Colon (tissue), 2 donors: ENCODE data around the gene AFAP1L2.
A peak's percentile ranks its signal among the peaks of the same experiment; 100 is the strongest.

Experiments
- FAIRE-seq: peaks from 2 replicates; lab custom pipeline; 2012; peaks lifted over from hg19 to GRCh38; lab: Jason Lieb, UNC
- donor health status: control.
- donor health status: control.

Gene AFAP1L2

GRCh38 chr10:114271075-114271778, 133.1 kb downstream of the AFAP1L2 start:
- FAIRE-seq, result no peak

- no peak for FAIRE-seq
Observed at GRCh38 chr10:114266521-114266920, 137.8 kb downstream of the AFAP1L2 start.

- no peak for FAIRE-seq
Observed at GRCh38 chr10:114265392-114266053, 138.8 kb downstream of the AFAP1L2 start.

GRCh38 chr10:114262496-114262895, 141.8 kb downstream of the AFAP1L2 start:
- no peak for FAIRE-seq

GRCh38 chr10:114261076-114261475, 143.2 kb downstream of the AFAP1L2 start:
- FAIRE-seq, result no peak

- no peak for FAIRE-seq
Observed at GRCh38 chr10:114260366-114260765, 143.9 kb downstream of the AFAP1L2 start.

GRCh38 chr10:114259824-114260223, 144.5 kb downstream of the AFAP1L2 start:
- no peak for FAIRE-seq

- peak; percentile 58 for FAIRE-seq
Observed at GRCh38 chr10:114258274-114258840, 145.9 kb downstream of the AFAP1L2 start.

GRCh38 chr10:114257498-114257897, 146.8 kb downstream of the AFAP1L2 start:
- FAIRE-seq, result no peak

- FAIRE-seq, result no peak
Observed at GRCh38 chr10:114256822-114257221, 147.5 kb downstream of the AFAP1L2 start.

- no peak for FAIRE-seq
Observed at GRCh38 chr10:114256008-114256765, 148.1 kb downstream of the AFAP1L2 start.

- FAIRE-seq, result no peak
Observed at GRCh38 chr10:114255227-114255626, 149.1 kb downstream of the AFAP1L2 start.

GRCh38 chr10:114252883-114253282, 151.4 kb downstream of the AFAP1L2 start:
- no peak for FAIRE-seq

- no peak for FAIRE-seq
Observed at GRCh38 chr10:114252092-114252491, 152.2 kb downstream of the AFAP1L2 start.

- FAIRE-seq, result no peak
Observed at GRCh38 chr10:114250716-114251115, 153.6 kb downstream of the AFAP1L2 start.

- FAIRE-seq, result no peak
Observed at GRCh38 chr10:114250236-114250635, 154.1 kb downstream of the AFAP1L2 start.

- no peak for FAIRE-seq
Observed at GRCh38 chr10:114246679-114247305, 157.5 kb downstream of the AFAP1L2 start.

- no peak for FAIRE-seq
Observed at GRCh38 chr10:114245121-114245791, 159.0 kb downstream of the AFAP1L2 start.
